ENCODE data around the gene DDX54. TPM values are rescaled to one million over a fixed set of nuclear protein-coding genes. Genes with fewer than 3 reads are reported as not detected.

Gene DDX54
- total RNA-seq, 1 experiment from 2014 or later = 83.0 TPM

- H4K5ac ChIP-seq (ENCODE audit: insufficient read length, low read depth, low read length) = no peak overlapping the region
- H3K14ac ChIP-seq (ENCODE audit: insufficient read depth, low read length) = no peak overlapping the region
- H3K36me3 Mint-ChIP-seq (ENCODE audit: insufficient read depth in 1 of 3, low read depth in 3 of 3) = no peaks in the 10 kb centered on the region
- H2BK12ac ChIP-seq (ENCODE audit: insufficient read length, low read depth, low read length) = no peak overlapping the region
- no peak overlapping the region for H3K9ac ChIP-seq (ENCODE audit: extremely low read depth, insufficient read length, low read length)
- peaks cover 12% of the 10 kb centered on the region for H3K23me2 ChIP-seq (ENCODE audit: insufficient read length, low read depth, low read length, poor library complexity, severe bottlenecking)
- H3K4ac ChIP-seq (ENCODE audit: low read depth, low read length) = no peak overlapping the region
- H4K20me1 ChIP-seq (ENCODE audit: control insufficient read depth, insufficient read depth, insufficient read length) = no peaks in the 10 kb centered on the region
- H2BK120ac ChIP-seq (ENCODE audit: low read depth, low read length, poor library complexity, severe bottlenecking) = no peak overlapping the region
- H2BK5ac ChIP-seq (ENCODE audit: insufficient read length, low read length) = no peak overlapping the region
- H4K8ac ChIP-seq (replicated peaks; ENCODE audit: insufficient read length, low read depth, low read length) = no peak overlapping the region
- WGBS (ENCODE audit: extremely low coverage, insufficient read length, low lambda C conversion rate) = no CpG with 5 or more reads among the region's 3 CpGs
- H3K56ac ChIP-seq (ENCODE audit: insufficient read length, low read depth, low read length) = no peak overlapping the region
- no peak overlapping the region for H3T11ph ChIP-seq (ENCODE audit: low read length)
- no peaks in the 10 kb centered on the region for H3K79me1 ChIP-seq (ENCODE audit: insufficient read depth, low read depth, low read length, poor library complexity, severe bottlenecking)
- H3K9me3 Mint-ChIP-seq = no peaks in the 10 kb centered on the region; a peak in 1 of 5 replicates
- no peak overlapping the region for H3K23ac ChIP-seq (ENCODE audit: insufficient read length, low read depth, low read length)
- H3K9me3 ChIP-seq (ENCODE audit: control insufficient read depth, low read depth, low read length) = no peaks in the 10 kb centered on the region
- no peak overlapping the region for H3K4me2 ChIP-seq (ENCODE audit: insufficient read depth, insufficient read length, low read length)
- H3K27me3 Mint-ChIP-seq (ENCODE audit: low read depth) = peaks cover 28% of the 10 kb centered on the region
- no peaks in the 10 kb centered on the region for H3K79me2 ChIP-seq (ENCODE audit: insufficient read depth, low read length)
- no peak for DNase-seq
- H3K4me1 ChIP-seq (ENCODE audit: insufficient read depth, low read length) = no peaks in the 10 kb centered on the region
- H3K4me1 Mint-ChIP-seq = peaks cover 8 to 20% of the 10 kb centered on the region in 2 experiments
- H2AFZ ChIP-seq (ENCODE audit: low read length) = no peak overlapping the region
- H3K27ac ChIP-seq (ENCODE audit: insufficient read length, low read depth, low read length) = no peak overlapping the region
- TF ChIP-seq, protein P1, sequence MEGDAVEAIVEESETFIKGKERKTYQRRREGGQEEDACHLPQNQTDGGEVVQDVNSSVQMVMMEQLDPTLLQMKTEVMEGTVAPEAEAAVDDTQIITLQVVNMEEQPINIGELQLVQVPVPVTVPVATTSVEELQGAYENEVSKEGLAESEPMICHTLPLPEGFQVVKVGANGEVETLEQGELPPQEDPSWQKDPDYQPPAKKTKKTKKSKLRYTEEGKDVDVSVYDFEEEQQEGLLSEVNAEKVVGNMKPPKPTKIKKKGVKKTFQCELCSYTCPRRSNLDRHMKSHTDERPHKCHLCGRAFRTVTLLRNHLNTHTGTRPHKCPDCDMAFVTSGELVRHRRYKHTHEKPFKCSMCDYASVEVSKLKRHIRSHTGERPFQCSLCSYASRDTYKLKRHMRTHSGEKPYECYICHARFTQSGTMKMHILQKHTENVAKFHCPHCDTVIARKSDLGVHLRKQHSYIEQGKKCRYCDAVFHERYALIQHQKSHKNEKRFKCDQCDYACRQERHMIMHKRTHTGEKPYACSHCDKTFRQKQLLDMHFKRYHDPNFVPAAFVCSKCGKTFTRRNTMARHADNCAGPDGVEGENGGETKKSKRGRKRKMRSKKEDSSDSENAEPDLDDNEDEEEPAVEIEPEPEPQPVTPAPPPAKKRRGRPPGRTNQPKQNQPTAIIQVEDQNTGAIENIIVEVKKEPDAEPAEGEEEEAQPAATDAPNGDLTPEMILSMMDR (conservative IDR thresholded peaks at IDR 0.05) = no peak
- H3K27me3 ChIP-seq (ENCODE audit: insufficient read depth, low read length) = no peaks in the 10 kb centered on the region
- no peak overlapping the region for H2AK5ac ChIP-seq (ENCODE audit: insufficient read length, low read length)
- H3K27ac Mint-ChIP-seq = no peak overlapping the region
- no peak overlapping the region for H2BK20ac ChIP-seq (ENCODE audit: low read depth, low read length, poor library complexity, severe bottlenecking)
- H3K4me3 Mint-ChIP-seq = no peak overlapping the region
- H3K18ac ChIP-seq (ENCODE audit: insufficient read length, low read depth, low read length) = no peak overlapping the region
- no peak overlapping the region for H2BK15ac ChIP-seq (ENCODE audit: low read depth, low read length)
- H4K91ac ChIP-seq (ENCODE audit: insufficient read length, low read depth, low read length) = no peak overlapping the region
These were observed 46.5 kb downstream of the DDX54 start for GRCh38 chr12:113138826-113139225.
